KG1 (cell line): ENCODE data around the gene HIVEP1.

Experiments
- DNase-seq: peaks from one replicate; lab custom pipeline; 2025; lab: John Stamatoyannopoulos, UW

HIVEP1 gene

DNA sequence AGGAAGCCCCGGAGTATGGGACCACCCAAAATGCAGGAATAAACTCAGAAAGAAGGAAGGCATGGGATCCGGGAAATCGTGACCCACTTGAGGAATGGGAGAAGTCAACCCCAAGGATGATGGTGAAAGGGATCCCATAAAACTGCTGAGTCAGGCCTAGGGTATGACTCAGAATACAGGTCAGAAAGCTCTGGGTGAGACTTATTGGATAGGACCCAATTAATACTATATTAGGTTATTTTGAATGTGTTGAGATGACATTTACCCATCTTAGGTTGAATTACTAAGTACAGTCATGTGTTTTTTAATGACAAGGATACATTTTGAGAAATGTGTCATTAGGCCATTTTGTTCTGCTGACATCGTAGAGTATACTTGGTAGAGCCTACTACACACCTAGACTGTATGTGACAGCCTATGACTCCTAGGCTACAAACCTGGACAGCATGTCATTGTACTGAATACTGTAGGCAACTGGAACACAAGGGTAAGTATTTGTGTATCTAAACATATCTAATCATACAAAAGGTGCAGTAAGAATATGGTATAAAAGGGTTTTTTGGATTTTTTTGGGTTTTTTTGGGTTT, 17.1 kb upstream of the HIVEP1 start:
- no peak for DNase-seq

- no peak for DNase-seq
Observed at GRCh38 chr6:11996751-11997150, 15.4 kb upstream of the HIVEP1 start.

DNA sequence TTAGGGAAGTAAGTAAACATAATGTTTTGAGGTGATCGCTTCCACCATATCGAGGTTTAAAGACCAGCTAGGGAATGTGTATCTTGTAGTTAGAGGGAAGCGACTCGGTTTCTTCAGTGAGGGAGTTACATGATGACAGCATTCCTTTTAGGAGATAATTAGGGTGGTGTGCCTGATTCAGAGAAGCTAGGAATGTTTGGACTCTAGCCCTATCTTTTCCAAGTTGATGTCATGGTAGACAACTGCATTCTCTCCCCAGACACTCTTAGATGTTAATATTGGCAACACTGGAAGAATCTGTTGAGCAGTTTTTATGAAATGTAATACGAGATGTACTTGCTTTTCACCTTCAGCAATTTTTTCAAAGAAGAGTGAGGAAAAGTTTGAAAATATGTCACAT, 12.9 kb upstream of the HIVEP1 start:
- DNase-seq = no peak

DNA sequence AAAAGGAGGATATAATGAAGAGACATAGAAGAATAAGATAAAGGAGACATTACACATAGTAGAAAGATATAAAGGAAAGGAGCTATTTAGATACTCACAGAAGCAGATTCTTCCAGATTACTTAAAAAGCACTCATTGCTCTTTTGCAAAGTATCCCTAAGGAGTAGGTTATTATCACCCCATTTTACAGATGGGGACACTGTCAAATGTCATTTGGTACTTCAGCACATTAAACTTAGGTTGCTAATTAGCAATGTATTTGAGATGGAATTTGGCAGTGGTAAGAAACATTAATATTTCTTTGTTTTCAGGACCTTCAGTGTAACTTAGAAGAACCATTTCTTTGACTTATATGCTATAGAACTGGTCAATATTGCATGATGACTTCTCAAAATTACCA, 11.9 kb upstream of the HIVEP1 start:
- DNase-seq = no peak

DNA sequence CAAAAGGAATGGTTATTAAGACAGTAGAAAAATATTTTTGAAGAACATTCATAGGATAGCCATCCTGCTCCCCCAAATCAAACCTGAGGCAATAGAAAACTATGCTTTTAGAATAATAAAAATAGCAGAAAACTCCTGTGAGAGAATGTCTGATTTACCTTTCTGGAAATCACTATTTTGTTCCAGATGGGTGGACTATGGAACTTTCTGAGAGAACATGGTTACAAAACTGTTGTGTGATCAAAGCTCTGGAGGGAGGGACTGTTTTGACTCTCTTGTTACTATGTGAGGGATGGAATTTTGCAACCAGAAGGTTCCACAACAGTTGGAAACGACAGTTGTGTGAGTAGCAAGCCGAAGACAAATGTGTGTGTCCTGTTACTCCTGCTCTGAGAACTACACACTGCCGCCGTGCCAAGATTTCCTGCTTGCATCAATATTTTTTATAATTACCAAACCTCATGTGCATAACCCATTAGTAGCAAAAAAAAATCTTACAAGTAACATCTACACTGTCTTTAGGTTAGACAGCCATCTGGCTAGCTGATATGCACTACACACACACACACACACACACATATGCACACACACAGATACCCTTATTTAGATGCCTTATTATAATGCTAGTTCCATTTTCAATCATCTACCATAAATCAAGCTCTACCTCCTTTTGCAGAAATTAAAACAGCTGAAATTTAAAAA, 11.0 kb upstream of the HIVEP1 start:
- DNase-seq = no peak

- DNase-seq = no peak
Observed at GRCh38 chr6:12001706-12002435, 10.2 kb upstream of the HIVEP1 start.

DNA sequence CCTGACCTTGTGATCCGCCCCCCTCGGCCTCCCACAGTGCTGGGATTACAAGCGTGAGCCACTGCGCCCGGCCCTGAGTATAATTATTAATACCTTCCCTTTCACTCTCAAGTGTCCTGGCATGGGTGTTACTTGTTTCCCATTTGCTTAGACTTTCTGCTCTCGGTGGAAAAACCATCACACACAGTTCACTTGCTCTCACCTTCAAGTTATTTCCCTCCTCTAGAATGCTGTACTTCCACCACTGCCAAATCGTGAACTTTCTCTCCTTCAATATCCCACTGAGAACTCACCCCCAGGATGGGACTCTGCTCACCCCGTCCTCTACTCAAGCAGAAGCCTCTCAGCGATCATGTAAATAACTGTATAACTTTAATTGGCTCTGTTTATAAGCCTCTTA, 4.6 kb upstream of the HIVEP1 start:
- no peak for DNase-seq

DNA sequence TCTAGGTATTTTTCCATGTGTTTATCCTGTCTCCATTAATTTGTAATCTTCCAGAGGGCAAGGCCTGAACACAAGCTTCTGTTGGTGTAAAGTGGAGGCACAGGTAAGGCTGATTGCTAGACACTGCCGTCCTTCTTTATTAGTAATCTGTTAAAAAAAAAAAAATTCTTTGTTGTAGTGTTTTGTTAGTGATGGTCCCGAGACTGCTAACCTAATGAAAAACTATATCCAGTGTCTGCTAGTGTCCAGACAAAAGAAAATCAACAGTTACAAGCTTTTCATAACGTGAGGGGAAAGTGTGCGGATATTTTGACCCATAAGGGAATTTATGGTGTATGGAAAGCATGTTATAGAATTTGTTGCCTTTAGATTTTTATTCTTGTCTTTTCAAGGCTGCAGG, 4.2 kb upstream of the HIVEP1 start:
- DNase-seq = no peak

DNA sequence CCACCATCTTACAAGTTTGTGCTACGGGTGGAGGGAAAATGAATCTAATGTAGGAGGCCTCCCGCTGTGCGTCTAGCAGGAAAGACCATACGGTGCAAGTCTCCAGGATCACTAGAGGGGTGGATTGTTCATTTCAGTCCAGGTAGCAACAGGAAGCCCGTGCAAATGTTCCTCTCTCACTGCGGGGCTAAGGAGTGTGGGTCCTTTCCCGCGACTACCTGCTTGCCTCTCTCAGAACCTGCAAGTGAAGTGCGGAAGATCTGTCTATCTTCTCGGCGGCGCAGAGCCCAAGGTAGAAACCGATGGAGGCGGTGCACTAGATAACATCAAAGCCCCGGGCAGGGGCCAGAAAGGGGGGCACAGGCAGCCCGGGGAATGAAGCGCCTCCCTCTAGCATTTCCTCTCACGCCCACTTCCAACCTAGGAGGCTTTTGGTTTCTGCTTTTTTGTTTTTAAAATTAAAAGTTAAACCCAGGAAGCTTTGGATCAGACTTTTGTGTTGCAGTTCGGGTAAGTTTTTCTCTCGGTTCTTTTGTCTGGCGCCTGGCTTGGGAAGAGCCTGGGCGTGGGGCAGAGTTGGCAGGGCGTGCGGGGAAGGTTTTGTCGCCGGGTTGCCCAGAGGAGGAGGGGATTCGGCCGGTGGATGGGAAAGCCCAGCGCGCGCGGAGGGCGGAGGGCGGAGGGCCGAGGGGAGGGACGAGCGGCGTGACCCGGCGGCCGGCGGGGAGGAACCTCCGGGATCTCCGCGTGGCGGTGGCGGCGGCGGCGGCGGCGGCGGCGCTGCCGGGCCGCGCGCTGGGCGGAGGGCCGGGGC, 3.5 kb upstream of the HIVEP1 start:
- peak; percentile 44 for DNase-seq

DNA sequence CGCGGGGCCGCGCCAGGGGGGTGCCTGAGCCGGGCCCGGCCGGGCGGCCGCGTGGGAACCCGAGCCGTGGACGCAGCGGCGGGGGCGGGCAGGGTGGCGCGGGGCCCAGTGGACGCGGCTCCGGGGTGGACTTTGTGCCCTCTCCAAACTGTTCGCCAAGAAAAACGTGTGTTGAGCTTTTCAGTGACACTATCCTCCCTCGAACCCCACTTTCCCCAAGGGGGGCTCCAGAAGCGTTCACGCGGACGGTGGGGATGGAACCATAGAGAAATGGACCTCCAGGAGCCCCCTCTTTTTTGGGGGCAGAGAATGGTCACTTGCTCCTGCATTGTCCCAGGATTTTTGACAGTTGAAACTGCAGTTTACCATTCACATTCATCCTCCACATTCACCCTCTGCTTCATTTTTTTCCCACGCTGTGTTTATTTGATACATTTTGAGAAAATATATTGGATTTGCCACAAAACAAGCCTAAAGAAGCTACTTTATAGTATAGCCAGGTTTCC, 2.9 kb upstream of the HIVEP1 start:
- no peak for DNase-seq

DNA sequence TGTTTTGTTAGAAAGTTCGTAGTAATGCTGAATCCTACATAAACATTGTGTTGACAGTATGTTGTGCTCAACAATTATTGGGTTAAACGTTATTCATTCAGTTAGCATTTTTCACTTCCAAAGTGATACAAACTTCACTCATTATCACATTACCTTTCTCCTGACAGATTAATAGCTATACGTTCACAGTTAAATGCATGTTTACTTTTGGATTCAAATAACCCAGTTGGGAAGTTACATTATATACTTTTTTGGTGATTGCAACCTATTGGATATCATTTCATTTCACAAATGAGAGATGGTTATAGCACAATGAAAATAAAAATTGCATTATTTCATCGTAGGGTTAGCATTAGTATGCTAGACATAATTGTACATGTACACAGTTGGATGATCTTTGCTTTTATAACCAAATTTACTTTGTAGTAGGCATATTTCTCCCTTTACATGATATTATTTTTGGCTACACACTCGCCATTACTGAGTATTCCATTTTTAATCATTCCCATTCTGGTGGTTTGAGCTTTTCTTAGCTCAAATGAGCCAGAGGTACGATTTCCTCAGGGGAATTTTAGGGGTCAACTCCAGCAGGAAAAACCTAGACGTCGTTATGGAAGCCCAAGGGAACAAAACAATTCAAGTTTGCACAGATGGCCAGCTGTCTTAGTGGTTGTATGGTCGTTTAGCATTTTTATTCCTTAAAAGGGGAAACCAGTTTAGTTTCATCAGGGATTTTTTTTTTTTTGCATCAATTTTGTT, 2.1 kb upstream of the HIVEP1 start:
- DNase-seq = no peak

DNA sequence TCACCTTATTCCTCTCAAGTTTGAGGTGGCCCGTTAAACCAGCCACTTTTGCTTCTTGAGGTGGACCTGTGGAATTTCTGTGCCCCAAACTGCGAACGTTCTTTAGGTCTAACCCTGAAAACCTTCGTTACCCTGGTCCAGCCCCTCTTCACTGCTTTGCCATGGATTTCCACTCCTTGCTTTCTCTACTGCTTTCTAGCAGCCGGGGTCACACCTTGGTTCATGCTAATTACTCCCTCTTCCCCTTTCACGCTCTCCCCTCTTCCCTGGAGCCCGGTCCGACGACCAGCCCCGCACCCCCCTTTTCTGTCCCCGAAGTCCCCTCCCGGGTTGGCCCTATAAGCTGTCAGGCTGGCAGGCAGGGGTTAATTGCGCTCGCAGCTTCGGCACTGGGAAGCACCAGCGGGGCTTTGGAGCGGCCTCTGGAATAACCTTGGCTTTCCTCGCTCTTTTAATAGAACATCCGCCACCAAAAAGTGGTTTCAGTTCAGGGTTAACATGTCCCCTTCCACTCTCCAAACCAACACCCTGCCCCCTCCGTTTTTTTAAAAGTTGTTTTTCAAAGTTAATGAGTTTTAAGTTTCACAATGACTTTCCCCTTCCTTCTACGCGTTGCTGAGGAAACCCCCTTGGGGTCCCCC, 1.4 kb upstream of the HIVEP1 start:
- no peak for DNase-seq

GRCh38 chr6:12011276-12012037, 655 bp upstream of the HIVEP1 start:
- DNase-seq = peak; percentile 90

- no peak for DNase-seq
Observed at GRCh38 chr6:12012558-12013306, 620 bp downstream of the HIVEP1 start.

DNA sequence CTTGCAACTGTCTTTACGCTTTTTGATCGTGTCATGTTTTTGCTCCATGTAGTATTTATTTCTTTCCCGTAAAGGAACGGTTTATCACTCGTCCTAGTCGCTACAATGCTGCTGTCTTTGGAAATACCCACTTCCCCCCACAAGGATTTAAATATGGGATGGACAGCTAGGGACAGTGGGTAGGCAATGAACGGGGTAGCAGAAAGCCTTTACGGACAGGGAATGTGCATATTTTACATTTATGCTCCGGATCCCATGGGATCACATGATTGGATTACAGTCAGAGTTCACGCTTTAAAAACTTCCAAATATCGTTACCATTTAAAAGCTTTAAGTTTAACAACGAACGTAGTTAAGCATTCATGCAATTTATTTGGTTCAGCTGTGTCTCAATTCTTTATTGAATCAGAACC, 1.2 kb downstream of the HIVEP1 start:
- no peak for DNase-seq

DNA sequence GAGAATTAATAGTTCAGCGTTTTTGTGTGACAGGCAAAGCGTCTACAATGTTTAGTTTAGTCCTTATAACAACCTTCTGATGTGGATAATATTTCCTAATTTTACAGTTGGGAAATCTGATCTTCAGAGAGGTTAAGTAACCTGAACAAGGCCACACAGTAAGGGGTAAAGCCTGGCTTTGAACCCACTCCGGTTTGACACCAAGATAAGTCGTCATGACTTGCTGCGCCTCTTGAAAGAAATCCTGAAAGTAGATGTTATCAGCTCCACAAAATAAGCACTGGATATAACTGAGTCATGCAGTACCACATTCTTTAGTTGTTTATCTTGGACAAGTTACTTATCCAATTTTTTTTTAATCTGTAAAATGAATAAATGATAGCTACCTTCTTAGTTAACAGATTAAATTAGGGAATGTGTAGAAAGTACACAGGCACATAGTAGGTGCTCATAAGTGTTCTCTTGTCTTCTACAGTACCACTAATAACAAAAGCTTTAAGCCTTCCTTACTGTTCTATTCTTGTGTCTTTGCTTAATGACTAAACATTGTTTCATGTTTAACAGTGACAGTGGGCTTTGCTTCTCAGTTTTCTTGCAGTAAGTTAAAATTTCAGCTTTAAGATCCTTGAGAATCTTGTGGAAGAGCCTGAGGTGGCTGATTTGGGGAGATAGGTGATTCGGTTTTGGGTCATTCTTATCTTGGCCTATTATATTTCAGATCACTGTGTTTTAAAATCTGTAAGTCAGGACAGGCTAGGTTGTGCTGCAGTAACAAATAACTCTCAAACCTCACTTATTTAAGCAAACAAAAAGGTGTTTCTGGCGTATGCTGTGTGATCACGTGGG, 2.1 kb downstream of the HIVEP1 start:
- no peak for DNase-seq

DNA sequence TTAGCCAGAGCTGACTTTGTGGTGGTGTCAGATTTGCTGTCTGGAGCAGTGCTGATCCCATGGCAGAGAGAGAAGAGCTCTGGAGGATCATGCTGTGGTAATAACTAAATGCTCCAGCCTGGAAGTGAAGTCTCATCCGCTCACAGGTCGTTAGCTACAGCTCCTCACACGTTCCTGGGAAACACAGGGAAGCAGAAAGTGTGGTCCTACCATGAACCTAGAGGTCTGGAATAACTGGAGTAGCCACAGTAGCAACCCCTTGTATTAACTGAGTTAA, 2.7 kb downstream of the HIVEP1 start:
- DNase-seq = no peak

- no peak for DNase-seq
Observed at GRCh38 chr6:12017263-12017662, 5.2 kb downstream of the HIVEP1 start.

GRCh38 chr6:12017876-12018401, 5.8 kb downstream of the HIVEP1 start:
- no peak for DNase-seq
